Stimulated activated naive CD8-positive, alpha-beta T cell treated with anti-CD3 and anti-CD28 coated beads, Interleukin-15, Interleukin-2, amounts not matched to agents 100 ng/mL and 50 ng/mL, for 24 hours (primary cell): ENCODE data around the gene GABRG3.

Experiments
- H3K27ac Mint-ChIP-seq: one replicate; pipeline ENCODE4 v1.8.0; 2021; ENCODE audit warnings: mild to moderate bottlenecking, mixed read lengths
- H3K27me3 Mint-ChIP-seq: one replicate; pipeline ENCODE4 v1.8.0; 2021; ENCODE audit warnings: mixed read lengths
- H3K36me3 Mint-ChIP-seq: one replicate; pipeline ENCODE4 v1.8.0; 2021; ENCODE audit warnings: low read depth, mixed read lengths
- H3K4me1 Mint-ChIP-seq: one replicate; pipeline ENCODE4 v1.8.0; 2021; ENCODE audit warnings: low read depth, mixed read lengths
- H3K4me3 Mint-ChIP-seq: one replicate; pipeline ENCODE4 v1.8.0; 2021; ENCODE audit warnings: mild to moderate bottlenecking, mixed read lengths
- H3K9me3 Mint-ChIP-seq: one replicate; pipeline ENCODE4 v1.8.0; 2021; ENCODE audit warnings: mixed read lengths

GABRG3 gene

DNA sequence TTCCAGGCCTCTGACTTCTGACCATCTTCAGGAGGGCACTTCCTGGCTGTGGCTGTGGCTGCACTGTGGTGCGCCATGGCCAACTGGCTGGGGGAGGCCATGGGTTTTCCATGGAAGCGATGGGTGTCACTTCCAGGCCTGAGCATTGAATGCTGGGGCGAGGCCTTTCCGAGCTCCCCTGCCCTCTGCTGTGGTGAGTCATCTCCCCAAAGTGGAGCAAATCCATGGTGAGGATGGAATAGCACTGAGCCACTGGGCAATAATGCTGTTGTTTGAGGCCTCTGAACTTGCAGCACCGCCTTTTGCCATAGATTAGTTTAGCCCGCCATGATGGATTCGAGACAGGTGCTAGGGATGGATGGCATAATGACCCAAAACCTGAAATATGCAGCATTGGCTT is 155.5 kb downstream of the GABRG3 start:
- H3K36me3 Mint-ChIP-seq, result no peaks in the 10 kb centered on the region
- H3K27ac Mint-ChIP-seq, result no peak overlapping the region
- no peak overlapping the region for H3K4me3 Mint-ChIP-seq
- H3K9me3 Mint-ChIP-seq, result peaks cover 8% of the 10 kb centered on the region
- H3K4me1 Mint-ChIP-seq, result no peaks in the 10 kb centered on the region
- no peaks in the 10 kb centered on the region for H3K27me3 Mint-ChIP-seq

GRCh38 chr15:27127815-27128570 is 157.0 kb downstream of the GABRG3 start:
- Mint-ChIP-seq H3K4me1 (no peaks in the 10 kb centered on the region), H3K36me3 (no peaks in the 10 kb centered on the region), H3K9me3 (peaks cover 14% of the 10 kb centered on the region), H3K4me3 (no peak overlapping the region), H3K27ac (no peak overlapping the region), H3K27me3 (no peaks in the 10 kb centered on the region)

GRCh38 chr15:27133249-27133648 is 162.3 kb downstream of the GABRG3 start:
- no peaks in the 10 kb centered on the region for H3K36me3 Mint-ChIP-seq
- H3K27me3 Mint-ChIP-seq, result no peaks in the 10 kb centered on the region
- no peak overlapping the region for H3K4me3 Mint-ChIP-seq
- H3K4me1 Mint-ChIP-seq, result no peaks in the 10 kb centered on the region
- H3K27ac Mint-ChIP-seq, result no peak overlapping the region
- peaks cover 16% of the 10 kb centered on the region for H3K9me3 Mint-ChIP-seq

- H3K4me3 Mint-ChIP-seq, result no peak overlapping the region
- peaks cover 16% of the 10 kb centered on the region for H3K9me3 Mint-ChIP-seq
- no peaks in the 10 kb centered on the region for H3K4me1 Mint-ChIP-seq
- no peak overlapping the region for H3K27ac Mint-ChIP-seq
- H3K27me3 Mint-ChIP-seq, result no peaks in the 10 kb centered on the region
- no peaks in the 10 kb centered on the region for H3K36me3 Mint-ChIP-seq
Observed at GRCh38 chr15:27134481-27134880, 163.5 kb downstream of the GABRG3 start.

DNA sequence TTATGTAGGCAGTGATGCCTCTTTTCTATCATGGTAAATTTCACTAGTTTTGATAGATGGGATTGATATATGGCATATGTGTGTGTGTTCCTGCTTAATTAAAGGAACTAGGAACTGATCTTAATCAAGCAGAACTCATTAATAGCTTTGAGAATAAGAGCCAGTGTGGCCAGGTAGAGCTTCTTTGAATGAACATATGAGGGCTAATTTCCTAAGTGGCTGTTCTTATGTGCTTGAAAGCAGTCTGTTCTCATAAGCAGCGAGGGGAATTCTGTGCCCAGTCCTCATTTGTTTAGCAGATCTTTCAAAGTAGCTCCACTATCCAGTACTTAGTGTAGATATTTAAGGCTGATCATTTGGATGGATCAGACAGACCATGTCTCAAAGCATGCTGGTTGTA is 164.2 kb downstream of the GABRG3 start:
- Mint-ChIP-seq H3K27me3 (no peaks in the 10 kb centered on the region), H3K4me1 (no peaks in the 10 kb centered on the region), H3K9me3 (peaks cover 16% of the 10 kb centered on the region), H3K36me3 (no peaks in the 10 kb centered on the region), H3K4me3 (no peak overlapping the region), H3K27ac (no peak overlapping the region)

- Mint-ChIP-seq H3K36me3 (no peaks in the 10 kb centered on the region), H3K27ac (no peak overlapping the region), H3K4me3 (no peak overlapping the region), H3K4me1 (no peaks in the 10 kb centered on the region), H3K27me3 (no peaks in the 10 kb centered on the region), H3K9me3 (peaks cover 15% of the 10 kb centered on the region)
Observed at GRCh38 chr15:27137127-27137526, 166.1 kb downstream of the GABRG3 start.

GRCh38 chr15:27165590-27165989 is 194.6 kb downstream of the GABRG3 start:
- Mint-ChIP-seq H3K27me3 (no peaks in the 10 kb centered on the region), H3K36me3 (no peaks in the 10 kb centered on the region), H3K4me1 (no peaks in the 10 kb centered on the region), H3K27ac (no peak overlapping the region), H3K4me3 (no peak overlapping the region), H3K9me3 (peaks cover 23% of the 10 kb centered on the region)

- Mint-ChIP-seq H3K9me3 (peaks cover 23% of the 10 kb centered on the region), H3K4me1 (no peaks in the 10 kb centered on the region), H3K27me3 (no peaks in the 10 kb centered on the region), H3K36me3 (no peaks in the 10 kb centered on the region), H3K27ac (no peak overlapping the region), H3K4me3 (no peak overlapping the region)
Observed at GRCh38 chr15:27166917-27167316, 195.9 kb downstream of the GABRG3 start.

- Mint-ChIP-seq H3K27me3 (no peaks in the 10 kb centered on the region), H3K36me3 (no peaks in the 10 kb centered on the region), H3K4me1 (no peaks in the 10 kb centered on the region), H3K9me3 (peaks cover 17% of the 10 kb centered on the region), H3K27ac (no peak overlapping the region), H3K4me3 (no peak overlapping the region)
Observed at GRCh38 chr15:27167738-27168137, 196.8 kb downstream of the GABRG3 start.

DNA sequence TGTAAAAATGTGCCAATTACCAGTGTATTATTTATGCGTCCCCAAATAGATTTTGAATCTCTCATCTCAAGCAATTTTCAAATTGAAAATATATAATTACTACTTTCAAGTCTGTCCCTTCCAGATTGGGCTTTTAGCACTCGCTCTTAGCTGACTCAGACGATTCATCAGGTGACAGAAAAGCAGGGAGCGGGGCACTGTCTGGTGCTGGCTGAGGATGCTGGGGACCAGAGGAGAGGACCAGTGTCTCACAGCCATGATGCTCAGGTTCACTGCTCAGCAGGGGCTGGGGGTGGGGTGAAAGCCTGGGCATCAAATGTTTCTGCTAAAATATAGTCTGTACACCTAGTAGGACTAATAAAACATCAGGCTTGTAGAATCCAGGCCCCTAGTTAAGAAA is 199.9 kb downstream of the GABRG3 start:
- H3K27ac Mint-ChIP-seq, result no peak overlapping the region
- no peaks in the 10 kb centered on the region for H3K4me1 Mint-ChIP-seq

GRCh38 chr15:27172821-27173220 is 201.8 kb downstream of the GABRG3 start:
- Mint-ChIP-seq H3K27me3 (no peaks in the 10 kb centered on the region), H3K9me3 (peaks cover 36% of the 10 kb centered on the region), H3K27ac (no peak overlapping the region), H3K36me3 (no peaks in the 10 kb centered on the region), H3K4me1 (no peaks in the 10 kb centered on the region), H3K4me3 (no peak overlapping the region)

More for the DNA sequence above, 199.9 kb downstream of the GABRG3 start:
- H3K9me3 Mint-ChIP-seq, result peaks cover 20% of the 10 kb centered on the region
- no peak overlapping the region for H3K4me3 Mint-ChIP-seq
- H3K27me3 Mint-ChIP-seq, result no peaks in the 10 kb centered on the region
- H3K36me3 Mint-ChIP-seq, result no peaks in the 10 kb centered on the region

- H3K4me1 Mint-ChIP-seq, result no peaks in the 10 kb centered on the region
- no peaks in the 10 kb centered on the region for H3K27me3 Mint-ChIP-seq
- H3K9me3 Mint-ChIP-seq, result peaks cover 46% of the 10 kb centered on the region
- H3K27ac Mint-ChIP-seq, result no peak overlapping the region
- H3K4me3 Mint-ChIP-seq, result no peak overlapping the region
- no peaks in the 10 kb centered on the region for H3K36me3 Mint-ChIP-seq
Observed at GRCh38 chr15:27175472-27176153, 204.6 kb downstream of the GABRG3 start.

DNA sequence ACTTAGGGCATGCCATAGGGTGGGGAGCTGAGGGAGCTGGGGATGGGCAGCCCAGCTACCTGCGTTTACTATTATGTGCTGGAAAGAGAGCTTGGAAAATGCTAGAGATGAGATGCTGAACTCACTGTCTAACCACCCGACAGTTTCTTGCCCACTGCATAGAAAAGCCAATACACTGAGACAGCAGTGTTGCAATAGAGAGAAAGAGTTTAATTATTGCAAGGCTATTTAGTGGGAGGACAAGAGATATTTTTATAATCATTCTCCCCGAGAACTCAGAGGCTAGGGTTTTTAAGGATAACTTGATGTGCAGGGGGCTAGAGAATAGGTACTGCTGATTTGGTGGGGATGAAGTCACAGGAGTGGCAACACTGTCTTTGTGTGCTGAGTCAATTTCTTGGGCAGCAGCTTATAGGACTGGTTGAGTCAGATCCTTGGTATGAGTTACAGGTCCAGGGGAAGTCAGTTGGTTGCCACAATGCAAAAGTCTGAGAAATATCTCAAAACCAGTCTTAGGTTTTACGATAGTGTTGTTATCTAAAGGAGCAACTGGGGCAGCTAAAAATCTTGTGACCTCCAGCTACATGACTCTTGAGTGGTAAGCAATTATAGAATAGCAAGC is 205.9 kb downstream of the GABRG3 start:
- H3K27ac Mint-ChIP-seq, result no peak overlapping the region
- no peaks in the 10 kb centered on the region for H3K36me3 Mint-ChIP-seq
- H3K4me3 Mint-ChIP-seq, result no peak overlapping the region
- H3K4me1 Mint-ChIP-seq, result no peaks in the 10 kb centered on the region
- no peaks in the 10 kb centered on the region for H3K27me3 Mint-ChIP-seq
- peaks cover 48% of the 10 kb centered on the region for H3K9me3 Mint-ChIP-seq

DNA sequence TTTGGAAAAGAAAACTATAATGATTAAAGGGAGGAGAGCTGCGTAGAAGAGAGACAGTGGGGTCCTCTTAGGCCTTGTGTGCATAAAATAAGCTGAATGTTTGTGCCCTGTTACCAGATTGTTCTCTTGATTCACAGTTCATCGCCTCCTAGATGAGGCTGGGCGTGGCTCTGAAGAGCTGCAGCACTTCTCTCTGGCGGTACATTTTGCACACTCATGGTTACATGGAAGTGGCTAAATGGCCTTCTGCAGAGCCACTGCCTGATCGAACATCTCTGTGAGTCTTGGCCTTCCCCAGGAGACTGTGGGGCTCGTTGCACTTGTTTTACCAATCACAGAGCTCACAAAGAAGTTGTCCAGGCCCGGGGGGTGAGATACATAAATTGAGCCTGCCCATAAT is 208.8 kb downstream of the GABRG3 start:
- Mint-ChIP-seq H3K4me1 (no peaks in the 10 kb centered on the region), H3K4me3 (no peak overlapping the region), H3K27ac (no peak overlapping the region), H3K27me3 (no peaks in the 10 kb centered on the region), H3K36me3 (no peaks in the 10 kb centered on the region), H3K9me3 (peaks cover 40% of the 10 kb centered on the region)

DNA sequence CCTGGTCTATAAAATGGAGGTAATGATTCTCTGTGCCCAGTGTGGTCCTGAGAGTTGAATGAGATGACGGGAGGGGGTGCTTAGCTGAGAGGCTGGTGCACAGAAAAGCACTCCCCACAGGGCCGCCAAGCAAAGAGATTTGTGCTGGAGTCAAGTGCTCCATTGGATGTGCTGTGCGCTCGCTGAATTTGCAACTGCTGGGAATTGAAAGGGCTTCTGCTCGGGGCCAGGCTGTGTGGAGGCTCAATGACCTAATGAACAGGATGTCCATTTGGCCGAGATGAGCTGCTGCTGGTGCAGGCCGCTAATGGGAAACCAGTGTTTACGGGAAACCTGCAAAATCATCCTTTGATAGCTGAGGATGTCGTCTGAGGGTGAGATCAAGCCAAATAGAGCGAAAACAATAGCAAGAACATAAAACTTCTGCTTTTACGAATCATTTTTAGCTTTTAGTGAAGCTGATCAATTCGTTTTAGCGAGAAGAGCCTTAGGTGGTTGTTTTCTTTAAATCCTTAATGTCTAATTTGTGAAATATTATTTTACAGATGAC is 211.7 kb downstream of the GABRG3 start:
- Mint-ChIP-seq H3K27me3 (no peaks in the 10 kb centered on the region), H3K4me1 (no peaks in the 10 kb centered on the region), H3K4me3 (no peak overlapping the region), H3K9me3 (peaks cover 27% of the 10 kb centered on the region), H3K27ac (no peak overlapping the region), H3K36me3 (no peaks in the 10 kb centered on the region)
